Measurements from ENCODE around the gene ADH1B. TPM values are rescaled to one million over a fixed set of nuclear protein-coding genes. Genes with fewer than 3 reads are reported as not detected.
"Not testable (repeated sequence)": the region's sequence is repeated elsewhere in the genome, so short reads cannot be mapped to it uniquely, and the experiment has no call there.

The ADH1B gene
- total RNA-seq, result 100 to 1,000 TPM in 3 of 7 donors, 10 to 100 TPM in 4; 41.4 to 330 (median 97.3) TPM
- polyA plus RNA-seq, result 10 to 100 TPM; 39.3 to 65.1 (median 57.5) TPM
- long read RNA-seq, donor 1, result 0 reads
- long read RNA-seq, donor 2, full-length matches to known transcripts, result 3 of 3 reads
- long read RNA-seq, donor 2, partial matches to known transcripts, result 0 of 3 reads
- long read RNA-seq, donor 2, other reads (novel, unspliced or antisense), result 0 of 3 reads

DNA sequence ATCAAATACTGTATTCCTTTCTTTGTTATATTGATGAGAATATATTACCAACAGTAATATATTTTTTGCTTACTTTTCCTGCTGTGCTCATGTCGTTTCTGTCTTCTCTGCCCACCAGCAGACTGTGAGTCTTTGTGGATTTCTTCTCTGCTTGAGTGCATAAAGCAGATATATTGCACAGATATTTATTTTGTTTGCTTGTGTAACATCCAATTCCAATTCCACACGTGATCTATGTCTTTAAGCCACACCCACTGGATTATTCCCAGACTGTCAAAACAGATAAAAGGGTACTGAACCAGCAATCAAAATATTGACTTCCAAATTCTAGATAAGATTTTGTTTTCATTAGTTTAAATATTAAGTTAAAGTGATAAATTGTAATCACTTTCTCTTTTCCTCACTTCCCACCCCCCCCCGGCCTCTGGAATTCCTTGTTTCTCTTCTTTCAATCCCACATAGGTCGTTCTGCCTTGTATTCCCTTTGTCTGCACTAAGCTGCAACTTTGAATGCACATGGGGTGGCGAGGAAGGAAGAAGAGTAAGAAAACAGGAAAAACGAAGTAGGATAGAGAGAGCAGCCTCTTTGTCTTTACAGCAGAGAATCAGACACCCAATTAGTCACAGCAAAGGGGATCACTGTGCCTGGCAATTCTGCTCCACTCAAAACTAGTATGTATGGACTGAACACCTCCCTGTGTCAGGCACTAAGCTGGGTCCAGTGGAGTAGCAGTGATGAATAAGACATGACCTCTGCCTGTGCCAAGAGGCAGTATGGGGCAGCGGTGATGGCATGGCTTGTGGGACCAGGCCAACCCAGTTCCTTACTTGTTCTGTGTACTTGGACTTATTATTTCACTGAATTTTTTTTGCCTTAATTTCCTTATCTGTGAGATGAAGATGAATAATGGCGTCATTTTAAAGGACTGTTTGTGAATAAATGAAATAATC, at the start of gene ADH1B:
Gene ADH1B (minus strand): TSS at position 161 of the 951 bp plus-strand sequence. CDS start 70 bp downstream, at position 91.
- Histone ChIP-seq H3K9me3 (peaks cover 0 to 3% (median 0%) of the 10 kb centered on the region in 8 donors), H3K27ac (peak within 1 kb of the TSS in 5 of 8 donors; percentile 14 to 50 (median 28)), H3K4me1 (no peaks in the 10 kb centered on the region), H3K36me3 (no peaks in the 10 kb centered on the region), H3K4me3 (peak within 1 kb of the TSS in 6 of 8 donors; percentile 0 to 49 (median 26)), H3K27me3 (replicated peaks in 1 of 7) (no peaks in the 10 kb centered on the region)
- 42 to 59% (median 47%) methylated on average over 8 of the region's 8 CpGs for WGBS, 5 donors
- intact Hi-C loops (cut with DNase I; ENCODE audit: low total_unique reads), result no loop called here
- DNase-seq, result no peak
- TF ChIP-seq, protein P1, sequence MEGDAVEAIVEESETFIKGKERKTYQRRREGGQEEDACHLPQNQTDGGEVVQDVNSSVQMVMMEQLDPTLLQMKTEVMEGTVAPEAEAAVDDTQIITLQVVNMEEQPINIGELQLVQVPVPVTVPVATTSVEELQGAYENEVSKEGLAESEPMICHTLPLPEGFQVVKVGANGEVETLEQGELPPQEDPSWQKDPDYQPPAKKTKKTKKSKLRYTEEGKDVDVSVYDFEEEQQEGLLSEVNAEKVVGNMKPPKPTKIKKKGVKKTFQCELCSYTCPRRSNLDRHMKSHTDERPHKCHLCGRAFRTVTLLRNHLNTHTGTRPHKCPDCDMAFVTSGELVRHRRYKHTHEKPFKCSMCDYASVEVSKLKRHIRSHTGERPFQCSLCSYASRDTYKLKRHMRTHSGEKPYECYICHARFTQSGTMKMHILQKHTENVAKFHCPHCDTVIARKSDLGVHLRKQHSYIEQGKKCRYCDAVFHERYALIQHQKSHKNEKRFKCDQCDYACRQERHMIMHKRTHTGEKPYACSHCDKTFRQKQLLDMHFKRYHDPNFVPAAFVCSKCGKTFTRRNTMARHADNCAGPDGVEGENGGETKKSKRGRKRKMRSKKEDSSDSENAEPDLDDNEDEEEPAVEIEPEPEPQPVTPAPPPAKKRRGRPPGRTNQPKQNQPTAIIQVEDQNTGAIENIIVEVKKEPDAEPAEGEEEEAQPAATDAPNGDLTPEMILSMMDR (IDR thresholded peaks at IDR 0.05 in 8 of 11, conservative IDR thresholded peaks at IDR 0.05 in 3 of 11), result no peak
- TF ChIP-seq POLR2AphosphoS5 (IDR thresholded peaks at IDR 0.05), result no peak
- TF ChIP-seq POLR2A (IDR thresholded peaks at IDR 0.05), result no peak

DNA sequence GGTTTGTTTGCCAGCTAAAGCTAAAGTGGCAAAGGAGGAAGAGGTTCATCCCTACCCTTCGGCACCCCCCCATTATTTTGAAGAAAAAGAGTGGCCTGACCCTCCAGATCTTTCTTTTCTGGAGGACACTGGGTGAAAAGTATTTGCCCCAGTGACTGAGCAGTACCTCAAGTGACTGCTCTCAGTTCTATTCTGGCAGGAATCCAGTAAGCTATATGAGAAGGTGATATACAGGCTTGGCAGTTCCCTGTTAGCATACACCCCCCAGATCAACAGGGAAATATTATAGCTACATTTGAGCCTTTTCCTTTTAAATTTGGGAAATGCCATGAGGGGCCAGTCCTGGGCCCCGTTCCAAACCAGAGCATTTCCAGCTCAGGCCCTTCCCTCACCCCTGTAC, 46.6 kb upstream of the ADH1B start:
- 37 to 77% (median 67%) methylated on average over 2 of the region's 2 CpGs for WGBS, 5 donors

DNA sequence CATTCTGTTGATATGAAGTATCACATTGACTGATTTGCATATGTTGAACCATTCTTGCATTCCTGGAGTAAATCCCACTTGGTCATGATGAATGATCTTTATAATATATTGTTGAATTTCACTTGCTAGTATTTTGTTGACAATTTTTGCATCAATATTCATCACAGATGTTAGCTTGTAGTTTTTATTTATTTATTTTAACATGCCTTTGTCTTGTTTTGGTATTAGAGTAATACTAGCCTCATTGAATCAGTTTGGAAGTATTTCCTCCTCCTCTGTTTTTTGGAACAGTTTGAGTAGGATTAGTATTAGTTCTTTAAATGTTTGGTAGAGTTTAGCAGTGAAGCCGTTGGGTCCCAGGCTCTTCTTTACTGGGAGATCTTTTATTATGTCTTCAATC, 45.3 kb upstream of the ADH1B start:
- H3K4me1 ChIP-seq, result no peaks in the 10 kb centered on the region
- intact Hi-C loops (cut with DNase I; ENCODE audit: low total_unique reads), result no loop called here
- DNase-seq, result no peak

More for the DNA sequence above, 46.6 kb upstream of the ADH1B start:
- H3K4me3 ChIP-seq; H3K27ac ChIP-seq; intact Hi-C loops (cut with DNase I; ENCODE audit: low total_unique reads); H3K27me3 ChIP-seq (replicated peaks in 1 of 7); DNase-seq; H3K4me1 ChIP-seq; H3K36me3 ChIP-seq: not testable (repeated sequence)
- H3K9me3 ChIP-seq, result peaks cover 0 to 23% (median 11%) of the 10 kb centered on the region in 8 donors

DNA sequence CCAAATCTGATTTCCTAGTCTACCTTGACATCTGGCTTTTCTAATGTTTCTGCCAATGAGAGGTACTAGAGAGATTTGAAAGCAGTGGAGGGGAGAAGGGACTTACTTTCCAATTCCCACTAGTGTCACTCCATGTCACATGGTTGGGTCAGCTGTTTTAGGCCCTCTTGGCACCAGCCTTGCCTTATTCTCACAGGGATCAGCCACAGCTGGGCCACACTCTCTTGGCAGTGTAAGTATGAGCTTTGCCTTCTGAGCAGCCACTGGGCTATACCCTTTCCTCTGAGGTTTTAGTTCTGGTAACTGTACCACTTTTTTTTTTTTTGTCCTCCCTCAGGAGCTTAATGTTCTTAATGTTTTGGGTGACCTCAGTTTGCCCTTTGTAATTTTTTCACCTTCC, 41.6 kb upstream of the ADH1B start:
- DNase-seq, result no peak
- TF ChIP-seq, protein P1 (IDR thresholded peaks at IDR 0.05 in 8 of 11, conservative IDR thresholded peaks at IDR 0.05 in 3 of 11), result no peak
- TF ChIP-seq POLR2AphosphoS5 (IDR thresholded peaks at IDR 0.05) (no peak), POLR2A (IDR thresholded peaks at IDR 0.05) (no peak)
- H3K36me3 ChIP-seq, result no peaks in the 10 kb centered on the region
- no peak overlapping the region for H3K4me3 ChIP-seq
- H3K4me1 ChIP-seq, result no peaks in the 10 kb centered on the region
- H3K9me3 ChIP-seq, result peaks cover 0 to 15% (median 2%) of the 10 kb centered on the region in 8 donors
- H3K27ac ChIP-seq, result no peak overlapping the region
- intact Hi-C loops (cut with DNase I; ENCODE audit: low total_unique reads), result no loop called here
- H3K27me3 ChIP-seq (replicated peaks in 1 of 7), result no peaks in the 10 kb centered on the region

More for the DNA sequence above, 45.3 kb upstream of the ADH1B start:
- TF ChIP-seq POLR2A (IDR thresholded peaks at IDR 0.05) (no peak), POLR2AphosphoS5 (IDR thresholded peaks at IDR 0.05) (no peak)
- TF ChIP-seq, protein P1 (IDR thresholded peaks at IDR 0.05 in 8 of 11, conservative IDR thresholded peaks at IDR 0.05 in 3 of 11), result no peak
- 48 to 98% (median 81%) methylated on average over 1 of the region's 1 CpG for WGBS, 5 donors
- no peaks in the 10 kb centered on the region for H3K36me3 ChIP-seq
- H3K27me3 ChIP-seq (replicated peaks in 1 of 7), result peaks cover 0 to 4% (median 0%) of the 10 kb centered on the region in 7 donors
- H3K27ac ChIP-seq, result no peak overlapping the region
- H3K9me3 ChIP-seq, result peaks cover 0 to 11% (median 2%) of the 10 kb centered on the region in 8 donors
- no peak overlapping the region for H3K4me3 ChIP-seq

Data from spleen (tissue), 13 donors.